ENCODE results near the gene DGCR6L.
"Not testable (repeated sequence)": the region's sequence is repeated elsewhere in the genome, so short reads cannot be mapped to it uniquely, and the experiment has no call there.

Gene DGCR6L

GRCh38 chr22:20285473-20286311 is 34.2 kb downstream of the DGCR6L start:
- ATAC-seq (ENCODE audit: low read depth) = peak; percentile 86
- DNase-seq (ENCODE audit: low spot score); H3K36me3 ChIP-seq (ENCODE audit: low read depth); H3K27me3 ChIP-seq (ENCODE audit: insufficient read depth, poor library complexity, severe bottlenecking); H3K4me3 ChIP-seq (ENCODE audit: severe bottlenecking); H3K4me1 ChIP-seq (ENCODE audit: insufficient read depth, poor library complexity, severe bottlenecking); H3K27ac ChIP-seq (ENCODE audit: poor library complexity, severe bottlenecking); H3K9me3 ChIP-seq (ENCODE audit: severe bottlenecking): not testable (repeated sequence)
- TF ChIP-seq CTCF (IDR thresholded peaks at IDR 0.05; ENCODE audit: poor library complexity, severe bottlenecking) = peak; percentile 44

DNA sequence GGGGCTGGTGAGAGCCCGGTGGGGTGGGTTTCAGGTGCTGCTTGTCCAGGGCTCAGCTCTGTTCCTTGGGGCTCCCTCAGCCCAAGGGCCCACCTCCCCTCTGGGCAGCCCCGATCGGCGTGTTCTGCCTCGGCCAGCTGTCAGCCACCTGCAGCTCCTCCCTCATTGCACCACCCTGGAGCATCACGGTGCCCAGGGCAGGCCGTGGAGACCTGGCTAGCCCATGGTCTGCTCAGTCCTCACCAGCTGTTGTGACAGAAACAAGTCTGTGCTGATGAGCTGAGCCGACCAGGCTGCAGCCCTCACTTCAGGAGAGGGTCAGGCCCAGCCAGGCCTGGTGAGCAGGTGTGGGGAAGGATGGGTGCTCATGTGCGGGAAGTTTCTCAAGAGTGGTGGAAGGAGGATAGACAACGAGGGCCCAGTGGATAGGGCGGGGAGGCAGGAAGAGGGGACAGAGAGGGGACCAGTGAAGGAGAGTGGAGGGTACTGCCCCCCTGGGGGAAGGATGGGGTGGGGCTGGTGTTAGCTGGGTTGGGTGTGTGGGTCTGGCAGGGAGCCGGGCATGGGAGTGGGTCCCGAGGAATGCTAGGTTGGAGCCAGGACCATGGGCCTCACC is 35.3 kb downstream of the DGCR6L start:
- no peak for TF ChIP-seq CTCF (IDR thresholded peaks at IDR 0.05; ENCODE audit: poor library complexity, severe bottlenecking)
- Histone ChIP-seq H3K27ac (ENCODE audit: poor library complexity, severe bottlenecking) (no peak overlapping the region), H3K27me3 (ENCODE audit: insufficient read depth, poor library complexity, severe bottlenecking) (no peaks in the 10 kb centered on the region), H3K36me3 (ENCODE audit: low read depth) (no peaks in the 10 kb centered on the region), H3K4me1 (ENCODE audit: insufficient read depth, poor library complexity, severe bottlenecking) (no peaks in the 10 kb centered on the region), H3K9me3 (ENCODE audit: severe bottlenecking) (no peaks in the 10 kb centered on the region), H3K4me3 (ENCODE audit: severe bottlenecking) (no peak overlapping the region)
- no peak for DNase-seq (ENCODE audit: low spot score)
- ATAC-seq (ENCODE audit: low read depth) = no peak

DNA sequence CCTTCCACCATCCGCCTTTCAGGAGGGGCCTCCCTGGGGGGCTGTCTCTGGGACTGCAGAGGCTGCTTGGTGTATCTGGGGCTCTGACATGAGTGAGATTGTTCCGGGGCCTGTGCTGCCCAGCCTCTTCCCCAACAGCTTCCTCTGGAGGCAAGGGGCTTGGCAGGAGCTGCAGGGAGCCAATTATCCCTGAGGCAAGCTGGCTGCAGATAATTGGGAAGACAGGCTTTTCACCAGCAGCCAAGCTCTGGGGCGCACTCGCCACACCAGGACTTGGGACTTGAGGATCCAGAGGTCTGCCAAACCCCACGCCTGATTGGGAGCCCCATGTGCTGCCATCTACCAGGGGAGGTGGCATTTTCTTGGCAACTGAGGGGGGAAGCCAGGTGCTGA is 36.2 kb downstream of the DGCR6L start:
- ATAC-seq (ENCODE audit: low read depth) (no peak), DNase-seq (ENCODE audit: low spot score) (no peak)
- Histone ChIP-seq H3K27ac (ENCODE audit: poor library complexity, severe bottlenecking) (no peak overlapping the region), H3K4me3 (ENCODE audit: severe bottlenecking) (no peak overlapping the region), H3K4me1 (ENCODE audit: insufficient read depth, poor library complexity, severe bottlenecking) (no peaks in the 10 kb centered on the region), H3K9me3 (ENCODE audit: severe bottlenecking) (no peaks in the 10 kb centered on the region), H3K27me3 (ENCODE audit: insufficient read depth, poor library complexity, severe bottlenecking) (no peaks in the 10 kb centered on the region), H3K36me3 (ENCODE audit: low read depth) (no peaks in the 10 kb centered on the region)
- no peak for TF ChIP-seq CTCF (IDR thresholded peaks at IDR 0.05; ENCODE audit: poor library complexity, severe bottlenecking)

DNA sequence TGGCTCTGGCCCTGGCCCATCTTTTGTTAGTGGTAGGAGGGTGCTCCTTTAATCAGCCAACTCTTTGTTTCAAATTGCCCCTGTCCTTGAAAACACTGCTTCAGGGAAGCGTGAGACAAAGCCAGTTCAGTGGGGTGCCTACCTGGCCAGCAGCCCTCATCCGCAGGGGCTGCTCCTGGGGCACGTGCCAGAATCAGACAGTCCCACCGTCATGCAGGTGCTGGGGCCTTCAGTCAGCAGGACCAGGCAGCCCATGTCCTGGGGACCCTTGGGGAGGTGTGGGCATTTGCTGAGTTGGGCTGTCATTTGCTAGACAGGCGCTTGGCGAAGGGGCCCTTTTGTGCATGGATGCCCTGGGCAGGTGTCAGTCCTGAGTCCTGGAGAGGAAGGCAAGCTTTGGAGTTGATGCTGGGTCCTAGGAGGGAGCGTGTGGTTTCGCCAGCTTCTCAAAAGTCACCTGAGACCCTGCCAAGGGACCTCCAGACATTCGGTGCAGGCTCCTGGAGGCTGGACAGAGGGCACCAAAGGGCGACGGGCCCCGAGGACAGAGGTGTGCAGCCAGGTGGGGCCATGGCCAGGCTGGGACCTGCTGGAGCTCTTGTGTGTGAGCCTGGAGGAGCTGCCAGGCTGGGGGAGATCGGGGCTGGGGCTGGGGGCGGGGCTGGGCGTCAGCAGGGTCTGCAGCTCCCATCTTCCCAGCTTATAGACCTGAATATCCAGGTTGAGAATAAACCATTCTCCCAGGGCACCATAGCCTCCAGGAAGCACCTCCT is 36.8 kb downstream of the DGCR6L start:
- Histone ChIP-seq H3K27me3 (ENCODE audit: insufficient read depth, poor library complexity, severe bottlenecking) (no peaks in the 10 kb centered on the region), H3K27ac (ENCODE audit: poor library complexity, severe bottlenecking) (no peak overlapping the region), H3K4me1 (ENCODE audit: insufficient read depth, poor library complexity, severe bottlenecking) (no peaks in the 10 kb centered on the region), H3K36me3 (ENCODE audit: low read depth) (no peaks in the 10 kb centered on the region), H3K9me3 (ENCODE audit: severe bottlenecking) (no peaks in the 10 kb centered on the region), H3K4me3 (ENCODE audit: severe bottlenecking) (no peak overlapping the region)
- TF ChIP-seq CTCF (IDR thresholded peaks at IDR 0.05; ENCODE audit: poor library complexity, severe bottlenecking) = no peak
- DNase-seq (ENCODE audit: low spot score) = no peak
- ATAC-seq (ENCODE audit: low read depth) = no peak
